ENCODE data around the gene MNX1. TPM values are rescaled to one million over a fixed set of nuclear protein-coding genes. Genes with fewer than 3 reads are reported as not detected.

MNX1 gene
- total RNA-seq, 1 donor from 2014 or later, result 0.17 TPM

- intact Hi-C loops (cut with micrococcal nuclease), result no loop called here
These were observed 23.3 kb upstream of the MNX1 start for GRCh38 chr7:157033483-157034473.

- intact Hi-C loops (cut with micrococcal nuclease), result no loop called here
These were observed 22.4 kb upstream of the MNX1 start for GRCh38 chr7:157032644-157033482.

- intact Hi-C loops (cut with micrococcal nuclease), result no loop called here
These were observed 21.7 kb upstream of the MNX1 start for GRCh38 chr7:157032128-157032527.

GRCh38 chr7:157028199-157028903 is 17.9 kb upstream of the MNX1 start:
- intact Hi-C loops (cut with micrococcal nuclease), result no loop called here

- intact Hi-C loops (cut with micrococcal nuclease), result no loop called here
These were observed 17.2 kb upstream of the MNX1 start for GRCh38 chr7:157027568-157028198.

- intact Hi-C loops (cut with micrococcal nuclease), result loop anchor here (5.0 kb wide), 1 partner anchor 1652 kb away; no protein-coding TSS in a partner anchor
These were observed 14.3 kb upstream of the MNX1 start for GRCh38 chr7:157024716-157025115.

- intact Hi-C loops (cut with micrococcal nuclease), result loop anchor here (5.0 kb wide), 1 partner anchor 1651 kb away; no protein-coding TSS in a partner anchor
These were observed 13.1 kb upstream of the MNX1 start for GRCh38 chr7:157023589-157023905.

- intact Hi-C loops (cut with micrococcal nuclease), result loop anchor here (1.0 to 5.0 kb wide), 2 partner anchors 18 to 1651 kb away; no protein-coding TSS in a partner anchor
These were observed 12.5 kb upstream of the MNX1 start for GRCh38 chr7:157022681-157023588.

- intact Hi-C loops (cut with micrococcal nuclease), result loop anchor here (1.0 to 5.0 kb wide), 3 partner anchors 17 to 1650 kb away; no protein-coding TSS in a partner anchor
These were observed 11.6 kb upstream of the MNX1 start for GRCh38 chr7:157021871-157022680.

GRCh38 chr7:157021071-157021870 is 10.8 kb upstream of the MNX1 start:
- intact Hi-C loops (cut with micrococcal nuclease), result loop anchor here (2.0 to 5.0 kb wide), 2 partner anchors 1554 to 1649 kb away; no protein-coding TSS in a partner anchor

GRCh38 chr7:157020514-157021070 is 10.1 kb upstream of the MNX1 start:
- intact Hi-C loops (cut with micrococcal nuclease), result loop anchor here (2.0 to 5.0 kb wide), 2 partner anchors 1554 to 1648 kb away; no protein-coding TSS in a partner anchor

GRCh38 chr7:157019718-157020451 is 9.4 kb upstream of the MNX1 start:
- intact Hi-C loops (cut with micrococcal nuclease), result loop anchor here (2.0 to 5.0 kb wide), 5 partner anchors 15 to 1648 kb away; no protein-coding TSS in a partner anchor

- intact Hi-C loops (cut with micrococcal nuclease), result loop anchor here (2.0 to 5.0 kb wide), 3 partner anchors 14 to 1212 kb away; no protein-coding TSS in a partner anchor
These were observed 8.6 kb upstream of the MNX1 start for GRCh38 chr7:157018997-157019608.

GRCh38 chr7:157018328-157018996 is 8.0 kb upstream of the MNX1 start:
- intact Hi-C loops (cut with micrococcal nuclease), result loop anchor here (2.0 to 5.0 kb wide), 3 partner anchors 14 to 1211 kb away; no protein-coding TSS in a partner anchor

GRCh38 chr7:157017603-157018327 is 7.3 kb upstream of the MNX1 start:
- intact Hi-C loops (cut with micrococcal nuclease), result loop anchor here (2.0 to 5.0 kb wide), 3 partner anchors 13 to 1210 kb away; no protein-coding TSS in a partner anchor
